HCT116 (cell line): Measurements from ENCODE around the gene ETFA. TPM values are rescaled to one million over a fixed set of nuclear protein-coding genes. Genes with fewer than 3 reads are reported as not detected.
A peak's percentile ranks its signal among the peaks of the same experiment; 100 is the strongest.

Experiments
- ATAC-seq: fragments of 200-7000 bp; cut with Tn5 transposase; 2 replicates; pipeline ENCODE4 v1.9.1; 2020; ENCODE audit warnings: mild to moderate bottlenecking, moderate library complexity
- BruUV-seq: library from RNA; stranded (reverse); fragments of 400-500 nt; replicated peaks from 2 replicates; lab custom pipeline; 2021; lab: Mats Ljungman, UMichigan
- CTCF ChIA-PET: fragments of 300-600 bp; sonication (Branson Sonifier 250); formaldehyde crosslinking; loops from one replicate; lab custom pipeline; 2021; ENCODE audit warnings: antibody characterized with exemption; lab: Charles Lee
- POLR2A ChIA-PET: fragments of 300-600, 350-600 bp; sonication (Branson Sonifier 250); formaldehyde crosslinking; loops from one replicate; lab custom pipeline; 2021; ENCODE audit warnings: antibody characterized with exemption; lab: Charles Lee
- RAD21 ChIA-PET, 2 experiments: fragments of 300-600 bp; sonication (Branson Sonifier 250); formaldehyde crosslinking; loops; one replicate each; lab custom pipeline; 2023; ENCODE audit warnings: low total read pairs in 2 of 2; ENCODE audit not compliant: uncharacterized antibody in 2 of 2, unreplicated experiment in 2 of 2, low non-redundant PET in 1 of 2; lab: Charles Lee
- DNase-seq: peaks from one replicate; pipeline ENCODE4 v3.0.0-alpha.2; 2010; ENCODE audit warnings: low read depth, low spot score
- H2AFZ ChIP-seq: fragments of 200-600 bp; shearing (Covaris generic), sonication (generic); 2 replicates; pipeline ENCODE4 v1.6.1; 2017; ENCODE audit warnings: low read depth, mixed run types, mixed read lengths, antibody characterized with exemption, low read length; ENCODE audit not compliant: poor library complexity, severe bottlenecking
- H3K27ac ChIP-seq: 2 replicates; pipeline ENCODE4 v1.5.1; 2012; ENCODE audit warnings: low read depth, low read length
- H3K27me3 ChIP-seq: fragments of 200-600 bp; sonication (generic); 2 replicates; pipeline ENCODE4 v1.6.1; 2016; ENCODE audit warnings: mixed run types, low read length, mixed read lengths; ENCODE audit not compliant: insufficient read depth
- H3K36me3 ChIP-seq, 2 experiments: fragments of 200-500 bp in 1 of 2; fragments of 200-600 bp in 1 of 2; sonication (Bioruptor generic) in 1 of 2; sonication (generic) in 1 of 2; 2 replicates each; pipeline versions ENCODE4 v1.5.1 to v1.6.1; 2014 to 2016; ENCODE audit warnings: low read length in 2 of 2, inconsistent platforms in 1 of 2, mixed read lengths in 1 of 2, mixed run types in 1 of 2; ENCODE audit not compliant: insufficient read depth in 2 of 2, control insufficient read depth in 1 of 2
- H3K4me1 ChIP-seq, 2 experiments: fragments of 200-600 bp in 1 of 2; sonication (generic) in 1 of 2; 2 replicates each; pipeline versions ENCODE4 v1.5.1 to v1.6.1; 2012 to 2017; ENCODE audit warnings: low read length in 2 of 2, inconsistent platforms in 1 of 2, mild to moderate bottlenecking in 1 of 2, mixed read lengths in 1 of 2, mixed run types in 1 of 2, moderate library complexity in 1 of 2; ENCODE audit not compliant: insufficient read depth in 2 of 2, control insufficient read depth in 1 of 2
- H3K4me2 ChIP-seq: fragments of 200-600 bp; sonication (generic); 2 replicates; pipeline ENCODE4 v1.6.1; 2017; ENCODE audit warnings: mixed run types, low read length, mixed read lengths
- H3K4me3 ChIP-seq, 2 experiments: fragments of 200-600 bp in 1 of 2; sonication (generic) in 1 of 2; replicated peaks in 1 of 2; 2 replicates each; pipeline ENCODE4 v1.5.1; 2011 to 2016; ENCODE audit warnings: low read length in 2 of 2, control low read depth in 1 of 2, low read depth in 1 of 2, mild to moderate bottlenecking in 1 of 2, mixed read lengths in 1 of 2, mixed run types in 1 of 2
- H3K79me2 ChIP-seq: fragments of 200-600 bp; sonication (generic); 2 replicates; pipeline ENCODE4 v1.6.1; 2017; ENCODE audit warnings: mild to moderate bottlenecking, mixed run types, low read length, moderate library complexity, mixed read lengths; ENCODE audit not compliant: insufficient read depth
- H3K9ac ChIP-seq: fragments of 200-600 bp; sonication (generic); 2 replicates; pipeline ENCODE4 v1.6.1; 2016; ENCODE audit warnings: low read length, mixed read lengths
- H3K9me2 ChIP-seq: fragments of 200-600 bp; sonication (generic), shearing (Covaris generic); 2 replicates; pipeline ENCODE4 v1.6.1; 2017; ENCODE audit warnings: mixed run types, mild to moderate bottlenecking, moderate library complexity; ENCODE audit not compliant: insufficient read depth
- H3K9me3 ChIP-seq, 2 experiments: fragments of 200-500 bp in 1 of 2; fragments of 200-600 bp in 1 of 2; sonication (Bioruptor generic) in 1 of 2; sonication (generic) in 1 of 2; 2 replicates each; pipeline ENCODE4 v1.6.1; 2014 to 2017; ENCODE audit warnings: low read length in 2 of 2, mixed read lengths in 2 of 2, inconsistent platforms in 1 of 2, low read depth in 1 of 2, mild to moderate bottlenecking in 1 of 2, mixed run types in 1 of 2, moderate library complexity in 1 of 2; ENCODE audit not compliant: control insufficient read depth in 1 of 2, insufficient read depth in 1 of 2
- H4K20me1 ChIP-seq: fragments of 200-600 bp; sonication (generic), shearing (Covaris generic); 2 replicates; pipeline ENCODE4 v1.6.1; 2017; ENCODE audit warnings: mixed run types, mild to moderate bottlenecking, moderate library complexity; ENCODE audit not compliant: insufficient read depth
- CEBPB ChIP-seq: IDR thresholded peaks from 2 replicates; pipeline ENCODE4 v1.6.1; 2012; ENCODE audit warnings: low read depth
- EGR1 ChIP-seq: IDR thresholded peaks from 2 replicates; pipeline ENCODE4 v1.6.1; 2012; ENCODE audit warnings: low read depth
- EZH2phosphoT487 ChIP-seq: fragments of 200-600 bp; IDR thresholded peaks from 2 replicates; pipeline ENCODE4 v1.6.1; 2018; ENCODE audit warnings: antibody characterized with exemption, borderline replicate concordance
- RAD21 ChIP-seq: IDR thresholded peaks from 2 replicates; pipeline ENCODE4 v1.6.1; 2012; ENCODE audit warnings: low read depth, mild to moderate bottlenecking
- REST ChIP-seq: IDR thresholded peaks from 2 replicates; pipeline ENCODE4 v1.6.1; 2012; ENCODE audit warnings: low read depth
- YY1 ChIP-seq: IDR thresholded peaks from 2 replicates; pipeline ENCODE4 v1.6.1; 2011; ENCODE audit warnings: low read length, low read depth, moderate library complexity, mild to moderate bottlenecking; ENCODE audit not compliant: insufficient replicate concordance; ENCODE audit errors: extremely low read depth
- ZFX ChIP-seq: fragments of 450-650 bp; IDR thresholded peaks from 2 replicates; pipeline ENCODE4 v1.6.1; 2017
- intact Hi-C: fragments of 100-400 bp; cut with micrococcal nuclease; formaldehyde crosslinking; loops from 2 replicates; pipeline ENCODE4 v1.10.0; 2022
- total RNA-seq: library from RNA; stranded (reverse); gene quantifications from one replicate; pipeline ENCODE4 v1.2.1, GENCODE V29; 2021; ENCODE audit not compliant: unreplicated experiment
- TF ChIP-seq, protein P1 (sequence below): IDR thresholded peaks from 2 replicates; pipeline ENCODE4 v1.6.1; 2012

ETFA gene
- total RNA-seq, 1 experiment from 2014 or later = 144 TPM

GRCh38 chr15:76200641-76201105 is 110.6 kb downstream of the ETFA start:
- ATAC-seq = no peak
- H3K4me3 ChIP-seq = no peak overlapping the region
- ChIA-PET CTCF (interaction anchor here (2.3 kb wide), 1 partner anchor 15 kb away, joined by 8 read pairs; no protein-coding TSS in a partner anchor), RAD21 (no interaction called here), POLR2A (interaction anchor here (1.3 kb wide), 1 partner anchor 15 kb away, joined by 3 read pairs; no protein-coding TSS in a partner anchor)
- H2AFZ ChIP-seq = no peak overlapping the region
- H3K79me2 ChIP-seq = no peaks in the 10 kb centered on the region
- H3K9me2 ChIP-seq = no peaks in the 10 kb centered on the region
- BruUV-seq = no TSS peak
- H3K27ac ChIP-seq = no peak overlapping the region
- H4K20me1 ChIP-seq = no peaks in the 10 kb centered on the region
- no peak overlapping the region for H3K9ac ChIP-seq
- peaks cover 52 to 59% of the 10 kb centered on the region in 2 experiments for H3K4me1 ChIP-seq
- no peak for DNase-seq
- H3K4me2 ChIP-seq = peak overlapping the region; percentile 13; the same call in 1 of the 2 replicates
- intact Hi-C loops = no loop called here
- no peaks in the 10 kb centered on the region for H3K27me3 ChIP-seq
- no peak for TF ChIP-seq YY1
- no peak for TF ChIP-seq REST
- TF ChIP-seq, protein P1, sequence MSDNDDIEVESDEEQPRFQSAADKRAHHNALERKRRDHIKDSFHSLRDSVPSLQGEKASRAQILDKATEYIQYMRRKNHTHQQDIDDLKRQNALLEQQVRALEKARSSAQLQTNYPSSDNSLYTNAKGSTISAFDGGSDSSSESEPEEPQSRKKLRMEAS = no peak
- H3K36me3 ChIP-seq = no peaks in the 10 kb centered on the region
- H3K9me3 ChIP-seq = no peaks in the 10 kb centered on the region

DNA sequence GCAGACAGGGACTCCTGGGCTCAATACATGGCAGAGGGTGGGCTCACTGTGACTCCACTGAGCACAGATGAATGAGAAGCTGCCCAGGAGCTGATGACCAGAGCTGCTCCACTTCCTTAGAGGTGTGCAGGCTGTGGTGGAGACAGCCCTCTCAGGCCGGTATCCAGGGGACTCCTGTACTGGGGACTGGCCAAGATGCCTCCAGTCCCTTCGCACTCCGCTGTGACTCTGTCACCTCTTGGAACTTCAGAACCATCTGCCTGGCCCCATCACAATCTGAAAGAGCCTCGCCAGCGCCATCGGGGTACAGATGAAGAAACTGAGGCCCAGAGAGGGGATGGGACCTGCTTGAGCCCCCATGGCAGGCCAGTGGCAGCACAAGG is 111.2 kb downstream of the ETFA start:
- Histone ChIP-seq H3K9ac (no peak overlapping the region), H3K4me2 (peak overlapping the region; percentile 13; the same call in 1 of the 2 replicates), H3K36me3 (no peaks in the 10 kb centered on the region), H3K4me3 (no peak overlapping the region), H3K9me3 (no peaks in the 10 kb centered on the region), H3K4me1 (peaks cover 52 to 59% of the 10 kb centered on the region in 2 experiments), H3K27ac (no peak overlapping the region), H4K20me1 (no peaks in the 10 kb centered on the region), H3K9me2 (no peaks in the 10 kb centered on the region), H3K79me2 (no peaks in the 10 kb centered on the region), H3K27me3 (no peaks in the 10 kb centered on the region), H2AFZ (no peak overlapping the region)
- intact Hi-C loops = no loop called here
- TF ChIP-seq RAD21 (no peak), EZH2phosphoT487 (no peak), CEBPB (no peak), REST (no peak), EGR1 (no peak), ZFX (no peak)
- DNase-seq (no peak), ATAC-seq (no peak)
- no TSS peak for BruUV-seq
- ChIA-PET POLR2A (interaction anchor here (1.3 kb wide), 1 partner anchor 15 kb away, joined by 3 read pairs; no protein-coding TSS in a partner anchor), CTCF (interaction anchor here (1.4 to 2.3 kb wide), 2 partner anchors 14 to 390 kb away, joined by 3 to 8 read pairs; no protein-coding TSS in a partner anchor), RAD21 (no interaction called here)
